Testis (tissue), 3 donors: Measurements from ENCODE around the gene FNDC3A. TPM values are rescaled to one million over a fixed set of nuclear protein-coding genes. Genes with fewer than 3 reads are reported as not detected.

Experiments
- DNase-seq: peaks from one replicate; pipeline ENCODE4 v3.0.0-alpha.2; 2019
- H3K27ac ChIP-seq, 2 donors: fragments of 200-600 bp; sonication (generic); one replicate each; pipeline ENCODE4 v1.5.1; 2019
- H3K27me3 ChIP-seq: fragments of 200-600 bp; sonication (generic); one replicate; pipeline ENCODE4 v1.5.1; 2019
- H3K36me3 ChIP-seq: fragments of 200-600 bp; sonication (generic); one replicate; pipeline ENCODE4 v1.5.1; 2017; ENCODE audit warnings: low read depth; ENCODE audit errors: missing control alignments
- H3K4me1 ChIP-seq: fragments of 200-600 bp; sonication (generic); one replicate; pipeline ENCODE4 v1.5.1; 2019
- H3K4me3 ChIP-seq, 2 donors: fragments of 200-600 bp; sonication (generic); one replicate each; pipeline ENCODE4 v1.5.1; 2017 to 2019
- H3K9me3 ChIP-seq: fragments of 200-600 bp; sonication (generic); one replicate; pipeline ENCODE4 v1.5.1; 2017
- POLR2A ChIP-seq: fragments of 450-650 bp; IDR thresholded peaks from one replicate; pipeline ENCODE4 v1.6.1; 2017; ENCODE audit warnings: antibody characterized with exemption, mild to moderate bottlenecking, moderate library complexity
- WGBS, 2 donors: methylation state at CpG; one replicate each; pipeline ENCODE4 v1.1.5; 2018; 5-methylcytosine and 5-hydroxymethylcytosine counted together
- intact Hi-C: fragments of 100-400 bp; cut with DNase I; formaldehyde crosslinking; loops from one replicate; pipeline ENCODE4 v1.15.1; 2023; ENCODE audit warnings: low total_unique reads
- polyA plus RNA-seq: library from polyadenylated mRNA; stranded (reverse); fragments of 350-450 nt; fragmentation: Illumina TruSeq; extraction: RNeasy Lipid Tissue Mini Kit (QIAGEN cat#74804); gene quantifications from one replicate; pipeline ENCODE4 v1.2.3, GENCODE V29; 2014; ENCODE audit warnings: low read depth, low replicate concordance; ENCODE audit not compliant: insufficient read depth
- total RNA-seq, 2 donors: library from RNA; depleted of rRNA; stranded (reverse); fragments of >200 nt; gene quantifications; one replicate each; pipeline ENCODE4 v1.2.3, GENCODE V29; 2016
- TF ChIP-seq, protein P1 (sequence below), 3 experiments: fragments of 450-650 bp in 2 of 3; fragments of 200-600 bp in 1 of 3; sonication (generic) in 1 of 3; IDR thresholded peaks; one replicate each; pipeline ENCODE4 v1.5.1; 2016 to 2019; ENCODE audit warnings: antibody characterized with exemption in 3 of 3, mild to moderate bottlenecking in 2 of 3, moderate library complexity in 1 of 3

Gene FNDC3A
- total and polyA plus RNA-seq, 3 donors from 2014 or later: 52.5 to 77.3 (median 75.0) TPM

DNA sequence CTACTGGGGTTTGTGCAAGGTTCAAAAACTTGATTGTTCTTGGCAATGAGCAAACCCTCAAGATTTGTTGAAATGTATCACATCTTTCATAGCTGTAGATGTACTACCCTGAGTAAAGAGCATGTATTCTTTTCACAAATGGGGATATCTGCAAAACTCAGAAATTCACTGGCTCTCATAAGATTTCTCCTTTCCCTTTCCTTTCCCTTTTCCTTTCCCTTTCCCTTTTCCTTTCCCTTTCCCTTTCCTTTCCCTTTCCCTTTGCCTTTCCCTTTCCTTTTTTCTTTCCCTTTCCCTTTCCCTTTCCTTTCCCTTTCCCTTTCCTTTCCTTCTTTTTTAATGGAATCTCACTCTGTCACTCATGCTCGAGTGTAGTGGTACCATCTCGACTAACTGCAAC is 69.1 kb downstream of the FNDC3A start:
- TF ChIP-seq, protein P1, sequence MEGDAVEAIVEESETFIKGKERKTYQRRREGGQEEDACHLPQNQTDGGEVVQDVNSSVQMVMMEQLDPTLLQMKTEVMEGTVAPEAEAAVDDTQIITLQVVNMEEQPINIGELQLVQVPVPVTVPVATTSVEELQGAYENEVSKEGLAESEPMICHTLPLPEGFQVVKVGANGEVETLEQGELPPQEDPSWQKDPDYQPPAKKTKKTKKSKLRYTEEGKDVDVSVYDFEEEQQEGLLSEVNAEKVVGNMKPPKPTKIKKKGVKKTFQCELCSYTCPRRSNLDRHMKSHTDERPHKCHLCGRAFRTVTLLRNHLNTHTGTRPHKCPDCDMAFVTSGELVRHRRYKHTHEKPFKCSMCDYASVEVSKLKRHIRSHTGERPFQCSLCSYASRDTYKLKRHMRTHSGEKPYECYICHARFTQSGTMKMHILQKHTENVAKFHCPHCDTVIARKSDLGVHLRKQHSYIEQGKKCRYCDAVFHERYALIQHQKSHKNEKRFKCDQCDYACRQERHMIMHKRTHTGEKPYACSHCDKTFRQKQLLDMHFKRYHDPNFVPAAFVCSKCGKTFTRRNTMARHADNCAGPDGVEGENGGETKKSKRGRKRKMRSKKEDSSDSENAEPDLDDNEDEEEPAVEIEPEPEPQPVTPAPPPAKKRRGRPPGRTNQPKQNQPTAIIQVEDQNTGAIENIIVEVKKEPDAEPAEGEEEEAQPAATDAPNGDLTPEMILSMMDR (IDR thresholded peaks at IDR 0.05): no peak
- no peak for TF ChIP-seq POLR2A
- intact Hi-C loops: no loop called here
- WGBS, 2 donors: 87 to 93% methylated on average over 2 of the region's 2 CpGs
- DNase-seq: no peak
- H3K36me3 ChIP-seq: no peaks in the 10 kb centered on the region
- no peak overlapping the region for H3K27ac ChIP-seq
- H3K9me3 ChIP-seq: no peaks in the 10 kb centered on the region
- no peak overlapping the region for H3K4me3 ChIP-seq
- no peaks in the 10 kb centered on the region for H3K27me3 ChIP-seq
- H3K4me1 ChIP-seq: no peaks in the 10 kb centered on the region

DNA sequence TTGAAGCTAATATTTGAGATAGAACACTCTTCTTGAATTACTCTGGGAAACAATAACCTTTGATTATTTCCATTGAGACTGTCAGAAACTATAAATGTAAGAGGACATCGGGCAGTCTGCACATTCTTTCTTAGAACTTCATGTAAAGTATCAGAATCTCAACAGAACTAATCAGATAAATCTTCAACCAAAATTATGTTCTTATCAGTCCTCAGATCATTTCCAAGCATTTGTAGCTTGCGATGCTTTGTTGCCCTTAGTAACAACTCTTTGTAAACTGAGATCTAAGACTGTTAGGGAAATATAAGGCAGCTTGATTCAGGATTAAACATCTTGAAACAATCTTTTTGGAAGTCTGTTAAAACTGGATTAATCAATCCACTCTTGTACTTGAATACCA is 70.3 kb downstream of the FNDC3A start:
- no peaks in the 10 kb centered on the region for H3K4me1 ChIP-seq
- TF ChIP-seq, protein P1 (IDR thresholded peaks at IDR 0.05): no peak
- no peak for TF ChIP-seq POLR2A
- DNase-seq: no peak
- H3K4me3 ChIP-seq: no peak overlapping the region
- no peaks in the 10 kb centered on the region for H3K36me3 ChIP-seq
- H3K27me3 ChIP-seq: no peaks in the 10 kb centered on the region
- H3K9me3 ChIP-seq: no peaks in the 10 kb centered on the region
- no peak overlapping the region for H3K27ac ChIP-seq
- 73 to 90% methylated on average over 2 of the region's 2 CpGs for WGBS, 2 donors
- intact Hi-C loops: no loop called here

DNA sequence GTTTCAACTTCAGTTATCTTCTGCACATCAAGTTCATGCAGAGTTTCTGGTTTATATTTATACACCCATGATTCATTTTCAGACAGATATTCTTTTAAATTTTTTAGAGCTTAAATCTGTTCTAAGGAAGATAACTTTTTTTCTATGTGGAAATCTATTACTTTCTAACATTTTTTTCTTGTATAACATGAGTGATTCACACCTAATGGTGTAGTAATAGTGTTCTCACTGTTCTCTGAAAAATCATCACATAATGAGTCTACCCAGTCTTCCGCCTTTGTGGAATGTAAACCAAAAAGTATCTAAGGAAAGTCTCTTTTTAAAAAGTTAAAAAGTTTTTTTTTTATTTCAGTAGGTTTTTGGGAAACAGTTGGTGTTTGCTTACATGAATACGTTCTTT is 70.8 kb downstream of the FNDC3A start:
- TF ChIP-seq POLR2A: no peak
- TF ChIP-seq, protein P1 (IDR thresholded peaks at IDR 0.05): no peak
- no peak overlapping the region for H3K4me3 ChIP-seq
- no peaks in the 10 kb centered on the region for H3K36me3 ChIP-seq
- WGBS, 2 donors: 61 to 91% methylated on average over 2 of the region's 2 CpGs
- no peak for DNase-seq
- no peaks in the 10 kb centered on the region for H3K9me3 ChIP-seq
- H3K27me3 ChIP-seq: no peaks in the 10 kb centered on the region
- H3K4me1 ChIP-seq: no peaks in the 10 kb centered on the region
- intact Hi-C loops: no loop called here
- no peak overlapping the region for H3K27ac ChIP-seq

DNA sequence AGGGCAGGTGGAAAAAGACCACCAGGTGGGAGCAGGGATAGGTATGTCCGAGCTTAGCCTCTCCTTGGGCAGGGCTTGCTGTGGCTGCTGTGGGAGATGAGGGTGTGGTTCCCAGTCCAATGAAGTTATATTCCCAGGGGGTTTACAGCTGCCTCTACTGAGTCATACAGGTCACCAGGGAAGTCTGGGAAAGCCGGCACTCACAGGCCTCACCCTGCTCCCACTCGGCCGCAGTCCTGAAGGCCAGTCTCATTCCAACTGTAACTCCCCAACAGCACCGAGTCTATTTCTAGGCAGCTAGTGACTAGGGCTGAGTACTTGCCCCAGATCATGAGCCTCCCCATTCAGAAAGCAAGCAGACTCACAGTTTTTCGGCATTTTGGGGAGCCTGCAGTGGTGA is 77.1 kb downstream of the FNDC3A start:
- intact Hi-C loops: no loop called here
- TF ChIP-seq POLR2A: no peak
- TF ChIP-seq, protein P1 (IDR thresholded peaks at IDR 0.05): no peak
- no peak overlapping the region for H3K27ac ChIP-seq
- no peak for DNase-seq
- no peak overlapping the region for H3K4me3 ChIP-seq
- no peaks in the 10 kb centered on the region for H3K27me3 ChIP-seq
- H3K9me3 ChIP-seq: no peaks in the 10 kb centered on the region
- no peaks in the 10 kb centered on the region for H3K36me3 ChIP-seq
- 91 to 92% methylated on average over 6 of the region's 6 CpGs for WGBS, 2 donors
- no peaks in the 10 kb centered on the region for H3K4me1 ChIP-seq

DNA sequence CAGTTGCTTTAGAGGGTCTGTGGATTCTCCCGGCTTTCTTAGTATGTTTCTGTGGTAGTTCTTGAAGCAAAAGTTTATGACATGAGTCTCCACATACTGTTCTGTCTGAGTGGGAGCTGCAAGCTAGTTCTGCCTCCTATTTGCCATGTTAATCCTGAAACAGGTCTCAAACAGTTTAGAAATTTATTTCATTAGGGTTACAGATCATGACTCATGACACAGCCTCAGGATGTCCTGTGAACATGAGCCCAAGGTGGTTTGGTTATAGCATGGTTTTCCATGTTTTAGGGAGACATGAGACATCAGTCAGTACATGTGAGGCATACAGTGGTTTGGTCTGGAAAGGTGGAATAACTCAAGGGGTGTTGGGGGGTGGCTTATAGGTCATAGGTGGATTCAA is 77.5 kb downstream of the FNDC3A start:
- H3K27ac ChIP-seq: no peak overlapping the region
- no peaks in the 10 kb centered on the region for H3K9me3 ChIP-seq
- no peaks in the 10 kb centered on the region for H3K27me3 ChIP-seq
- no peak overlapping the region for H3K4me3 ChIP-seq
- no peak for DNase-seq
- intact Hi-C loops: no loop called here
- WGBS, 2 donors: 100% methylated on average over 1 of the region's 1 CpG
- TF ChIP-seq, protein P1 (IDR thresholded peaks at IDR 0.05): no peak
- TF ChIP-seq POLR2A: no peak
- H3K36me3 ChIP-seq: no peaks in the 10 kb centered on the region
- no peaks in the 10 kb centered on the region for H3K4me1 ChIP-seq
